ENCODE results near the gene TSTD1.
"Not testable (repeated sequence)": the region's sequence is repeated elsewhere in the genome, so short reads cannot be mapped to it uniquely, and the experiment has no call there.

DNA sequence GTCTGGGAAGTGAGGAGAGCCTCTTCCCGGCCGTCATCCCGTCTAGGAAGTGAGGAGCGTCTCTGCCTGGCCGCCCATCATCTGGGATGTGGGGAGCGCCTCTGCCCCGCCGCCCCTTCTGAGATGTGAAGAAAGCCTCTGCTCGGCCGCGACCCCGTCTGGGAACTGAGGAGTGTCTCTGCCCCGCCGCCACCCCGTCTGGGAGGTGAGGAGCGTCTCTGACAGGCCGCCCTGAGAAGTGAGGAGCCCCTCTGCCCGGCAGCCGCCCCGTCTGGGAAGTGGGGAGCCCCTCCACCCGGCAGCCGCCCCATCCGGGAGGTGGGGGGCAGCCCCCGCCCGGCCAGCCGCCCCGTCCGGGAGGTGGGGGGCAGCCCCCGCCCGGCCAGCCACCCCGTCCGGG lies 9.3 kb downstream of the TSTD1 start:
- not testable (repeated sequence) for TF ChIP-seq ZNF274 (IDR thresholded peaks at IDR 0.05; ENCODE audit: low read depth, low read length); YY1 (IDR thresholded peaks at IDR 0.05; ENCODE audit: insufficient read depth, insufficient read length)
